NOMO-1 treated with DMSO at 0.1 percent for 48 hours (cell line): ENCODE data around the gene TM4SF20.
A peak's percentile ranks its signal among the peaks of the same experiment; 100 is the strongest.
"Not testable (repeated sequence)": the region's sequence is repeated elsewhere in the genome, so short reads cannot be mapped to it uniquely, and the experiment has no call there.

Source experiments
- DNase-seq: peaks from one replicate; lab custom pipeline; 2025; ENCODE audit not compliant: unreplicated experiment; lab: John Stamatoyannopoulos, UW

The TM4SF20 gene

DNA sequence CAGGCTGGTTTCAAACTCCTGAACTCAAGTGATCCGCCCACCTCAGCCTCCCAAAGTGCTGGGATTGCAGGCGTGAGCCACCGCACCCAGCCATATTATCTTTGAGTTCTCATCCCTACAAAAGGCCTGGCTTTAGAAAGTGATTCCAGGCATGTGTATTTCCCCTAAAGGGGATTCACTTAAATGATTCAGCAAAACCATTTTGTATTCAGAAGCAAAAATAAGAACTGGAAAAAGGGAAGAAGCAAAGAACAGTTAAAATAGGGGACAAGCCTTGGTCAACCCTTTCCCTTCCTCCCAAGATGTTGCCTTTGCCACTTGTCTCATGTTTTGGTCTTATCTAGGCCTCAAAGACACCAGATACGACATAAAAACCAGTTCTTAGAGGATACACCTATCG, 10.5 kb downstream of the TM4SF20 start:
- peak; percentile 34 for DNase-seq

DNA sequence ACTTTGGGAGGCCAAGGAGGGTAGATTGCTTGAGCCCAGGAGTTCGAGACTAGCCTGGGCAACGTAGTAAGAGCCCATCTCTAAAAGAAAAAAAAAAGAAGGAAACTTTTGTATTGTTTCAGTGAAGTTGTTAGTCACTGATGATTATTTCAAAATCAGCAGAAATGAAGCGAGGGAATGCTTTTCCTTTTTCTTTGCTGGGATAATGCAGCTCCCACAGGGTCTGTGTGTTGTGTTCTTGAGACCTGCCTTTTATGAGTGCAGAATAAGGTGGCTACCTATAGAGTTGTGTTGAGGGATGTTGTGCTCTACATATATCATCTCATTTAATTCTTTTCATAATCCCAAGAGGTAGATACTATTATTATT, 11.7 kb downstream of the TM4SF20 start:
- DNase-seq: no peak

DNA sequence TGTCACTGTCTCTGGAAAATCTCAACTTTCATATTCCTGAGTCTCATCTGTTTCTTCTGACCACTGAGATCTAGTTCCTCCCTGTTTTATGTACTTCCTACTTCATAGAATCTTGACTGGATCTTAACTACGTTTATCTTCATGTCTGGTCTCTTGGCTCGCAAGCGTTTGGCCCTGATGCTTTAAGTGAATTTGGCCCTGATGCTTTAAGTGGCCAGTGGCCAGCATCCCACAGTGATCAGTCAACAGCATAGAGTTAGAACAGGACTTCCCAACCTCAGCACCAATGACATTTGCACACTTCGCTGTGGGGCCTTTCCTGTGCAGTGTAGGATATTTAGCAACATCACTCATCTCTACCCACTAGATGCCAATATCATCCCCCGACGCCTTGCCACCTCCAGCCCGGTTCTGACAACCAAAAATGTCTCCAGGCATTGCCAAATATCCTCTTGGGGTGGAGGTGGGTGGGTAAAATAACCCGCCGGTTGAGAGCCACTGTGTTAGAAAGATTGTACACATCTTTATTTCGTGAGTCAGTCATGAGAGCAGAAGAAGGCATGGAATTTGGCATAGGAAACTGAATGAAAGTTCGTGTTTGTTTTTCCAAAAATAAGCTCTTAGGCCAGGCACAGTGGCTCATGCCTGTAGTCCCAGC, 12.2 kb downstream of the TM4SF20 start:
- DNase-seq: peak; percentile 47

DNA sequence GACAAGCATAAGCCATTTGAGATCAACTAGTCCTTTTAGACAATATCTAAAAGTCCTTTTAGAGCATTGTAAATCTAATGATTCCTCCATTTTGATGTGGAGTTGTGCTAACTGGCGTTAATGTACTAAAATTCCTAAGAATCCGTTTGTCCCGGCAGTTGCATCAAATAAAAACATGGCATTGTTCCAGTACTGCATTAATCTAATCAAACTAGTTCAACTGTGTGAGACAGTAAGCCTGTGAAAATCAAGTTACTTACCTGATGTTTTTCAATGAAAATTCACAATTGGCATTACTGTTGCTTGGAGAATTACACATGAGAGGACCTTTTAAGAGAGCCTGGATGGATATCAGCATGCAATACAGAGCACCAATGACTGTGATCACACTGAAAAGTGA, 13.3 kb downstream of the TM4SF20 start:
- no peak for DNase-seq

DNA sequence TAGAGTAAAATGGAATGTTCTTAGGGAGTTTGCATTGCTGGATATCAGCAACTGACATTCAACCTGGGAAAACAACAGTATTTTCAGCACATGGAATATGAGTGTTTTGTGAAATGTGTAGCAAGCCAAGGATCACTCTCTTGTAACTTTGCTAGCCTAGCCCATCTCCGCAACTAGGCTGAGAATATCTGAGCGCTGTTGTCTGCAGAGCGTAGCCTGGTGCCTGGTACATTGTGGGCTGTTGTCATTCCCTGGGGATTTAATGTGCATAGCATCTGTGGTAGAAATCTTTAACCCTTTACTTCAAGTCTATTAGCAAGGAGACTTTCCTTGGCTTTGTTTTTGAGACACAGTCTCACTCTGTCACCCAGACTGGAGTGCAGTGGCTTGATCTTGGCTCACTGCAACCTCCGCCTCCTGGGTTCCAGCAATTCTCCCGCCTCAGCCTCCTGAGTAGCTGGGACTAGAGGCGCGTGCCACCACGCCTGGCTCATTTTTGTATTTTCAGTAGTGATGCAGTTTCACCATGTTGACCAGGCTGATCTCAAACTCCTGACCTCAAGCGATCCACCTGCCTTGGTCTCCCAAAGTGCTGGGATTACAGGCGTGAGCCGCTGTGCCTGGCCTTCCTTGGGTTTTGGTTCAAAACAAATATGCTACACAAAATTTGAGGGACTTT, 14.4 kb downstream of the TM4SF20 start:
- not testable (repeated sequence) for DNase-seq

DNA sequence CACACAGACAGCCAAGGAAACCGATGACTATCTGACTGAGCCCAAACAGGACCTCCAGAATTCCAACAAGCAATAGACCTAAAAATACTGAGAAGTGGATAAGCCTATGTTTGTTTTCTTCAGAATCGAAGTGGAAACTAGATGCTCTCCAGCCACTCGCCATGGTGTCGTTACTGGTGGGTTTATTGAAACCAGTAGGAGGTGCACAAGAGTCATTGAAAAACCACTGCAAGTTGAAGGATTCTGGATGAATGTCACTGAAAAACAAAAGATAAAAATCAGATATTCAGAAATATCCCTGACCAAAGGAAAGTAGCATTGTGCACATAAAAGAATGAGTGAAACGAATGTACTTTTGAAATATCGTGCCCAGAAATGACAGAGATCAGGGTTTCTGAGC, 15.3 kb downstream of the TM4SF20 start:
- peak; percentile 19 for DNase-seq

DNA sequence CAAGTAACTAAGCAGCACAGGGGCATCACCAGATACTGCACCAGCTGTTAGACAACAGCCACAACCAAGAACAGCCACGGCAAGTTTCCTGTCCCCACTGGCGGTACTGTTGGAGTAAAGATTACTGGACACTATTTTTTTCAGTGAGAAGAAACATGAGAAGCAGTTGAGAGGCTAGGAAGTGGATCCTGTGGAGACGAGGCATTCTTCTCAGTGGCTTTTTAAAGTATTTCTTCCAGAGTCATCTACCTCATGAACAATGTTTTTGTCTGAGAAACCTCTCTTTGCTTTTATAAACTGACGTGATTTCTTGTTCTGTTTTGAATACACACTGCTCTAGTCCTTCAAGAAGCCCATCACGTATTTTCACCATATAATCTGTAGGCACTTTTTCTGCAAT, 18.8 kb downstream of the TM4SF20 start:
- no peak for DNase-seq

DNA sequence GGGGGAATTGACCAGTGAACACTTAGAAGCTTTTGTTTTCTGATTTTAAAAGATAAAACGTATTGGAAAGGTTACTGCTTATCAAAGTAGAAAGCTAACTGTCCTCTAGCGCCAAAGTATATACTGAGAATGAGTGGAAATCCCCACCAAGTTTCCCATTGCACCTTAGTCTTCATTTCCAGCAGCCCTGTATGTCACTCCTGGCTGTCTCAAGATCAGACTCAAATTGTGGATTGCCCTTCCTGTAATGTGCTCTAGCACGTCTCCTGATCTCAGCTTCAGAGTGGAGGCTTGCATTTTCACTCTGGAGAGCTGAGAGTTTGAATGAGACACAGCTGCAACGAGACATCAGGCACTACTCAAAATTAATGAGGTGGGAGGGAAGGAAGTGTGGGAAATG, 27.5 kb downstream of the TM4SF20 start:
- no peak for DNase-seq

DNA sequence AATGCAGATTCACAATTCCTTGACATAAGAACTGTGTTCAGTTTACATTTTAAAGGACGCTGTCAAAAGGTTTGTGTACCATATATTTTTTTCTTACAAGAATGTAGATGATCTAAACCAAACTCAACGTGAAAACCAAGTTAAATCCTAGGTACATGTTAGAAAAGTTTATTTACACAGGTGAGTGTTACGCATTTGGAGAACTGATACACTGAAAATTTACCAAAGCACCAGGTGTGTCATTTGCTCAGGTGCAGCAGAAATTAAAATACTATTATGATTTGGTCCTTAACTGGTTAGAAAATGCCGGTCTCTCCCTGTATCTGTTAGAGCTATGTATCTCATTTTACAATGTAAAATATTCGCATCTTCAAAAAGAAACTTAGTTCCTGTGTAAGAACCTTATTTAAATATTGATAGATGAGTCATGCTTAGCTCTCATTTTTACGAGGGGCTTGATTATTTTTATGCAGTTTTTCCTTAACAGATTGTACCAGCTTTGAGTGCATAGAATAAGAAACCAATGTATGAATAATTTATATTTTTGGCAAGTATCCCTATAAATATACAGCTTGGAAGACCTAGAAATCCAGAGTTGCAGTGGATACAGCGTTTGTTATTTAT, 29.0 kb downstream of the TM4SF20 start:
- DNase-seq: no peak

DNA sequence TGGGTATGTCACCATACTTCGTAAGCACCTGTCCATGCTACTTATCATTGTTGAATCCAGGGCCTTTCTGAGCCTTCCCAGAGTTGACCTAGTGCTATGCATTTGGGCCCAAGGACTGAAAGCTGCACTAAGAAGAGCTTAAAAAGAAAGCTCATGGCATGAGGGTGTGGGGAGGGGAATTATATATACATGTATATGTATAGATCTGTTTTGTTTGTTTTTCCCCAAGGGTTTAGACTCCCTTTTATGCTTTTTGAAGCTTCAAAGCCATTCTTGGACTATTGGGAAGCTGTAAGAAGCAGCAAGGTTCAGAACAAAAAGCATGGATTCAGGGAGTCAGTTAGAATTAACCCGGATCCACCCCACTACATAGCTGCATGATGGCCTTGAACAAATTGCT, 30.8 kb downstream of the TM4SF20 start:
- DNase-seq: no peak

DNA sequence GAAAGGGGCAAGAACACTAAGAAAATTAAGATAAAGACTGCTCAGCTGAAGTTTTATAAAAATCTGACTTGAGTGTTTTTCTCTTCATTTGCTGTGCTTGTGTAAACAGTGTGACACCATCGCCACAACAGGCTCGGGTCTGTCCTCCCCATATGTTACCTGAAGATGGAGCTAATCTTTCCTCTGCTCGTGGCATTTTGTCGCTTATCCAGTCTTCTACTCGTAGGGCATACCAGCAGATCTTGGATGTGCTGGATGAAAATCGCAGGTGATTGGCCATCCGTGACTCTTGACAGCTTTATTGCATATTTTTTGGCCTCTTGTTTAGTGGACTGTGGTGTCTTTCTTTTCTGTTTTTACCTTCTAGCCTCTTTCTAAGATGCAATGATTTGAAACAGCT, 32.0 kb downstream of the TM4SF20 start:
- no peak for DNase-seq

DNA sequence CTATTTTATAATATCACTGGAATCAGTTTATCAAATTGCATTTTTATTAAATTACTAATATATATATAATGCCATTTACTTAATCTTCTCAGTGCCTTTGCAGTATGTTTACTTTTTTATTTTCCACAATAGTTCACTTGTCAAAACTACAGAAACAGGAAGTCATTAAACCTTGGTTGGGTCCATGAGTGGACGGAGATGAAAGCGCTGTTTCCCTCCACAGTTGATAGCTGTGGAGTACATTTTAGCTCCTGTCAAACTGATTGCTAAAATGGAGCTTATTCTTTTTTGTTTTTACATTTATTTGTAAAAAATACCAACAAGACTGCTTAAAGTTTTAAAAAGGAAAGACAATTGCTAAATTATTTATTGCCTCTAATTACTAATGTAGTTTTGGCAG, 34.9 kb downstream of the TM4SF20 start:
- peak; percentile 41 for DNase-seq

DNA sequence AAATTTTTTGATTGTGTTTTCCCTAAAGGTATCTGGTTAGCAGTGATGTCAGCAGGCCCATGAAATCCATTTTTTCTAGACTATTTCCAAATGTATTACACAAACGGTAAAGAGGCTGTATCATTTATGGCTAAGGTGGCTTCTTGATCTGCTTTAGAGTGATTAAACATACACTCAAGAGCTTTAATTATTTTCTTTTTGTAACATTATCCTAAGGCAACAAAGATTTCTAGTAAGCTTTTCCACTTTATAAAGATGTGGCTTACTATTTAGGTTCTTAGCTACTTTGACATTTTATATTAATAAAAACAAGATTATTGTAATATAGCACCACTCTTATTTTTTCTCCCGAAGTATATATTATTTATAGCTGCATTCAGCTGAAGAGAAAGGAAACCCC, 37.6 kb downstream of the TM4SF20 start:
- DNase-seq: no peak

DNA sequence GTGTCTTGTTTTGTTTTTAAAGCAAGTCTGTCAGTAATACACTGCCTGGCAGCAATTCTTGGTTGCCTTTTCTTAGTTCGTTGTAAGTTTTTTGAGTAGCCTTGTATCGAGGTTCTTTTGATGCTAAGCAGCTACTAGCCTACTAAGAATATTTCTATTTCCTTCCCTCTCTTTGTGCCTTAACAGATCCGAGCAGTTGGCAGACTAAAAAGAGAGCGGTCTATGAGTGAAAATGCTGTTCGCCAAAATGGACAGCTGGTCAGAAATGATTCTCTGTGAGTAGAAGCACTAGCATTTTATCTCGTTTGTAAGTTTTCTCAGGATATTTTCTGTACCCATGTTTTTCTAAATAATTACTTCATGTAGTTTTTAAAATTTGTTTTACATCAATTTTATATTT, 39.0 kb downstream of the TM4SF20 start:
- DNase-seq: no peak

DNA sequence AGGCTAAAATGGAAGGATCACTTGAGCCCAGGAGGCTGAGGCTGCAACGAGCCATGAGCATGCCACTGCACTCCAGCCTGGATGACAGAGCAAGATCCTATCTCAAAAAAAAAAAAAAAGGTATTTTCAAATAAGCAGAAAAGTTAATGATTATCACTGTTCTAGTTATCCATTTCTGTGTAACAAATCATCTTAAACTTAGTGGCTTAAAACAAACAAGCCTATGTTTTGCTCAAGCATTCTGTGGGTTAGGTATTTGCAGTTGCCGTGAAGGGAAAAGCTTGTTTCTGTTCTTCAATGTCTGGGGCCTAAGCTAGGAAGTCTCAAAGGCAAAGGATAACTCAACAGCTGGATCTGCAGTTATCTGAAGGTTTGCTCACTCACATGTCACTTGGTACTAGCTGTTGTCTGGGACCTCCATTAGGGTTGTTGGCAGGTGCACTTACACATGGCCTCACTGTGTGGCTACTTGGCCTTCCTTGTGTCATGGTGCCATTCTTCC, 40.0 kb downstream of the TM4SF20 start:
- DNase-seq: no peak

DNA sequence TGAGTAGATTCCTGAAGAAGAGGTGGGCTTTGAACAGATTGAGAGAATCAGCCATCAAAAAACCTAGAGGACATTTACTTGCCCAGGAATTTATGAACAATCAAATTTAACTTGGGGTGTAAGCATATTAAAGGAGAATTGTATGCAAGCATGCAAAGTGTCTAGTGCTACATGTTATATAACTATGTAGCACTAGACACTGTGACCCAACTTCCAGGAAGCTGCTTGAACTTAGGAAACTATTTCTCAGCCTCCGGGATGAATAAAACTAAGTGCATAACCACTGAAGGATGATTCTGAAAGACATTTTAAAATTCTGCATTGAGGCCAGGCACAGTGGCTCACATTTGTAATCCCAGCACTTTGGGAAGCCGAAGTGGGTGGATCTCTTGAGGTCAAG, 41.7 kb downstream of the TM4SF20 start:
- DNase-seq: no peak

DNA sequence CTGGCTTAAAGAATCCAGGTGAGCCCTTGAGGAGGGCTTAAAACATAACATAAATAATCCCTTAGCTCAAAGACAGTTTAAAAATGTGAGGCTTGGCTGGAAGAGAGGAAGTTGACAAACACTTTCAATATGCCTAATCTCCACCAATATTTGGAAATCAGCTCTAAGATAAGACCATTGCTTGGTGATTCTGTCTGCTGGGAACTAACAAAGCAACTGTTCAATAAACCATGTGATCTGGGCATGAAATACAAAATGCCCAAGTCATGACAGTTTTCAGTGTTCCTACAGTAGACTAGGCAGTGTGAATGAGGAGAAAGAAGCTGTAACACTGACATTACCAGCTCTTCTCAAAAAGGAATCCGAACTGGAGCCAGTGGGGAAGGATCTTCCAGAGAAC, 43.4 kb downstream of the TM4SF20 start:
- peak; percentile 42 for DNase-seq

DNA sequence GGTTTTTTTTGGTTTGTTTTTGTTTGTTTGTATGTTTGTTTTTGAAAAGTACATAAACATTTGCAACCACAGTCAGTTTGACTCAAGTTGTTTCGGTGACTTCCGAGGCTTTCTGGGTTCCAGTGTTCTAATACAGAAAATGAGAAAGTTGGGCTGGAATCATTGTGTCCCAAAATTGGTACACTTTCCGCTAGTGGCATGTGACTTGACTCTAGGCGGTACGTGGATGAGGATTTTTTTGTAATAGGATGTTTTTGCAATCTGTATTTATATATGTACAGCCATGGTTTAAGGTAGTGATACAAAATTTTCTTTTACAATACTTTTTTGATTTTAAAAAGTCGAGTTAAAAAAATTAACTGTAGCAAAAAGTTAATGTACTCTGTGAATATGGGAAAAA, 52.3 kb downstream of the TM4SF20 start:
- DNase-seq: no peak

DNA sequence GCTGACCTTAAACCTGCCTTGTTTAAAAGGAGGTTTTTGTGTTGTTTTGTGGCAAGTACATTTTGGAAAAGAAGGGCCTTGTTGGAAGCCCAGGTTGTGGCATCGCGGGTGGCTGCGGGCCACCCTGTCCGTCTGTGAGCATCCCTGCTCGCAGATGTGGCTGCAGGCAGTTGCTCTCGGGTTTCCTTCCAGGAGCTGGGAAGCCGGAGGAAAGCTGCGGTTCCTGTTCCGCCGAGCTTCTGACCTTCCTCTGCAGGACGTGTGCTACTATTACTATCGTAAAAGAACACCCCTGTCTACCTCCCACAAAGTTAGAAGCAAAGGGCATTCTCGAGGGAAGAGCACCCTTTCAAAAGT, 53.3 kb downstream of the TM4SF20 start:
- no peak for DNase-seq

DNA sequence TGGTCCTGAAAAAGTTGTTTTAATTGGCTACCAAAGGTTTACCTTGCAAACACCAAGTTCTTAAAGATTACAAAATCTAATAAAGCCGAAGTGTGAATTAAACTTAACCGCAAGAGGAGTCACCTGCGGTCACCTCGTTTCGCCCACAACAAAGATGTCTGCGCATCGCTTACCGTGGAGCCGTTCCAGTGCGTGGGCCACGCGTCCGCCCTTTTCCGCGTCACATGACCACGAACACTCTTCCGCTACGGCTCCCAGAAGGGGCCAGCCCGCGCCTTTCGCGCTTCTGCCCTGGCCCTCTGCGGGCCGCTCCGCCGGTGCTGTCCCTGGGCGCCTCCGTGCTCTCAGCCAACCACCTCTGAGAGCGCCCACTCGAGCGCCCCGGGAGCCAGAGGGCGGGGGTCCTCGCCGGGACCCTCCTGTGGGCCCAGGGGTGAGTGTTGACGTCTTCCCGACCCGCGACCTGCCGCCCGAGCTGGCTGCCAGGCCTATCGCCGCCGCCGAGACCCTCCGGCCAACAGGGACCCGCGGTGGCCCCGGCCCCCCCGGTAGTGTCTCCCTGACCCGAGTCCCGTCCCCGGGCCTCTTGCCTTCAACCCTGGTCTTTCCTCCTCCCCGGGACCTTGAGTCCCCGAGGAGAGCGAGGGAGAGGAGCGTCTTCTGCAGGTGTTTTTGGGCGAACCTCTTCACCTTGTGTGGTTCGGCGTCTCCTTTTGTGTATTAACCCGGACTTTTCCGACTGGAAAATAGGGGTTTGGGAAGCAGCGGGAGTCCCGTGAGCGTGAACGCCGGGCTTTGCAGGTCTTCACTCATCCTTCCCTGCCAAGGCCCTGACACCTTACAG, 53.9 kb downstream of the TM4SF20 start, which contains the start of gene MFF:
Gene MFF, plus strand, starts transcription at position 257 of the 844 bp plus-strand sequence. CDS start 5,415 bp downstream, outside the sequence.
- DNase-seq: peak; percentile 90

DNA sequence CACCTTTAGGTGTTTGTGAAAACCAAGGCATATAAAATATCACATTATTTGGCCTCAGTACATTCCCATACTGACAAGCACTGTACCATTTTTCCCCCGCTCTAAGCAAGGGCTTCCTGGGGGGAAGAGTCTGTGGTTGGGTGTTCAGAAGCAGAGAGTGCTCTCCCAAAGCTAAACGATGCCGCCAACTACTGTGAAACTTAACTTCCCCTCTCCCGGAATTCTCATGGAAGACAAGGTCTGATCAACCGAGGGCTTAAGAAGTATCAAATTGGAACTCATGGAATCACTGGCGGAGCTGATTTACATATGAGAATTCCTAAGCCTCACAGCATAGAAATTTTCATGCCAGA, 54.5 kb downstream of the TM4SF20 start:
- DNase-seq: no peak

DNA sequence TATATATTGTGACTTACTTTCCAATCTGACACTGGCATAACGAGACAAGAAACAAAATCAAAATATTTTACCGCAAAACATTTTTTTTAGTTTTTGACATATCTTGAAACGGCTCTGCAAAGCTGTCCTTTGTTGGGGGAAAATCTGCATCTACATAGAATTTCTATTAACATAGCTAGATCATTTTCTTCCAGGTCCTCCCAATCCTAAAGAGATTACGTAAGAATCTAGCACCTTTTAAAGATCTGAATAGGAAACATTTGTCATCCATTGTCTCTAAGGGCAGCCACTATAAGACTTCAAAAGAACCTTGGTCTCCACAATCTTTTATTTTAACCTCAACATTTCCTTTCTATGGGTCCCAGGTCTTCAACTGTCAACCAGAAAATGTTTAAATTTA, 55.3 kb downstream of the TM4SF20 start:
- no peak for DNase-seq
